Measurements from ENCODE around the gene LRRFIP1.
A peak's percentile ranks its signal among the peaks of the same experiment; 100 is the strongest.
"Not testable (repeated sequence)": the region's sequence is repeated elsewhere in the genome, so short reads cannot be mapped to it uniquely, and the experiment has no call there.

Gene LRRFIP1

GRCh38 chr2:237627441-237628246 lies at the start of gene LRRFIP1:
TSS of gene LRRFIP1 (plus strand) at chr2:237627587. CDS start at chr2:237627645, 58 bp downstream.
- no peak for DNase-seq (ENCODE audit: low read depth, low spot score)
- H3K27ac ChIP-seq, result no peak within 1 kb of the TSS

GRCh38 chr2:237577956-237578870 lies 49.2 kb upstream of the LRRFIP1 start:
- H3K27ac ChIP-seq, result no peak overlapping the region
- no peak for DNase-seq (ENCODE audit: low read depth, low spot score)

- no peak for DNase-seq (ENCODE audit: low read depth, low spot score)
- H3K27ac ChIP-seq, result no peak overlapping the region
These were observed 46.1 kb upstream of the LRRFIP1 start for GRCh38 chr2:237581326-237581725.

- no peak overlapping the region for H3K27ac ChIP-seq
- no peak for DNase-seq (ENCODE audit: low read depth, low spot score)
These were observed 45.3 kb upstream of the LRRFIP1 start for GRCh38 chr2:237581751-237582746.

GRCh38 chr2:237583385-237584295 lies 43.7 kb upstream of the LRRFIP1 start:
- DNase-seq (ENCODE audit: low read depth, low spot score), result no peak
- H3K27ac ChIP-seq, result no peak overlapping the region

- DNase-seq (ENCODE audit: low read depth, low spot score), result no peak
- no peak overlapping the region for H3K27ac ChIP-seq
These were observed 41.7 kb upstream of the LRRFIP1 start for GRCh38 chr2:237585590-237586221.

- H3K27ac ChIP-seq, result no peak overlapping the region
- no peak for DNase-seq (ENCODE audit: low read depth, low spot score)
These were observed 39.2 kb upstream of the LRRFIP1 start for GRCh38 chr2:237588044-237588696.

GRCh38 chr2:237590272-237591140 lies 36.9 kb upstream of the LRRFIP1 start, which contains the start of gene RAB17:
TSS of gene RAB17 (minus strand) at chr2:237590734. CDS start at chr2:237586154, 4,580 bp downstream.
- peak within 1 kb of the TSS; percentile 69 for H3K27ac ChIP-seq
- peak; percentile 44 for DNase-seq (ENCODE audit: low read depth, low spot score)

- DNase-seq (ENCODE audit: low read depth, low spot score), result no peak
- peak overlapping the region; percentile 69 for H3K27ac ChIP-seq
These were observed 36.1 kb upstream of the LRRFIP1 start for GRCh38 chr2:237591141-237591881.

- DNase-seq (ENCODE audit: low read depth, low spot score), result no peak
- no peak overlapping the region for H3K27ac ChIP-seq
These were observed 34.9 kb upstream of the LRRFIP1 start for GRCh38 chr2:237592425-237592980.

- no peak for DNase-seq (ENCODE audit: low read depth, low spot score)
- H3K27ac ChIP-seq, result no peak overlapping the region
These were observed 34.4 kb upstream of the LRRFIP1 start for GRCh38 chr2:237593036-237593435.

- H3K27ac ChIP-seq, result no peak overlapping the region
- DNase-seq (ENCODE audit: low read depth, low spot score), result no peak
These were observed 33.6 kb upstream of the LRRFIP1 start for GRCh38 chr2:237593596-237594320.

- DNase-seq (ENCODE audit: low read depth, low spot score), result no peak
- H3K27ac ChIP-seq, result no peak overlapping the region
These were observed 32.9 kb upstream of the LRRFIP1 start for GRCh38 chr2:237594514-237594871.

GRCh38 chr2:237595829-237596519 lies 31.4 kb upstream of the LRRFIP1 start:
- H3K27ac ChIP-seq, result not testable (repeated sequence)

More at GRCh38 chr2:237595829-237596519, 31.4 kb upstream of the LRRFIP1 start:
- DNase-seq (ENCODE audit: low read depth, low spot score), result not testable (repeated sequence)

Data from epithelial cell of prostate (primary cell).